ENCODE measurements around the gene BSCL2.
"Not testable (repeated sequence)": the region's sequence is repeated elsewhere in the genome, so short reads cannot be mapped to it uniquely, and the experiment has no call there.

Gene BSCL2

GRCh38 chr11:62707277-62707861 lies at the start of gene BSCL2, which contains the start of gene GNG3:
Gene BSCL2, minus strand, starts transcription at chr11:62707424. Its CDS starts 229 bp downstream, at chr11:62707195.
Gene GNG3, plus strand, starts transcription at chr11:62707676. Its CDS starts 620 bp downstream, at chr11:62708296.
- no peak for DNase-seq (ENCODE audit: low read depth in 2 of 2)

- no peak for DNase-seq (ENCODE audit: low read depth in 2 of 2)
Observed at GRCh38 chr11:62755086-62755615, 47.9 kb upstream of the BSCL2 start.

GRCh38 chr11:62753736-62754603 lies 46.7 kb upstream of the BSCL2 start, which contains the start of gene ZBTB3:
Gene ZBTB3, minus strand, starts transcription at chr11:62754160. Its CDS starts 496 bp downstream, at chr11:62753664.
- peak; percentile 94 for DNase-seq (ENCODE audit: low read depth in 2 of 2)

GRCh38 chr11:62752994-62753735 lies 45.9 kb upstream of the BSCL2 start:
- no peak for DNase-seq (ENCODE audit: low read depth in 2 of 2)

GRCh38 chr11:62752177-62752785 lies 45.1 kb upstream of the BSCL2 start:
- no peak for DNase-seq (ENCODE audit: low read depth in 2 of 2)

GRCh38 chr11:62749931-62750330 lies 42.7 kb upstream of the BSCL2 start:
- DNase-seq (ENCODE audit: low read depth in 2 of 2): not testable (repeated sequence)

GRCh38 chr11:62747475-62748160 lies 40.4 kb upstream of the BSCL2 start:
- DNase-seq (ENCODE audit: low read depth in 2 of 2): no peak

GRCh38 chr11:62737196-62737595 lies 30.0 kb upstream of the BSCL2 start:
- no peak for DNase-seq (ENCODE audit: low read depth in 2 of 2)

GRCh38 chr11:62732830-62733229 lies 25.6 kb upstream of the BSCL2 start:
- no peak for DNase-seq (ENCODE audit: low read depth in 2 of 2)

GRCh38 chr11:62730076-62730475 lies 22.9 kb upstream of the BSCL2 start:
- not testable (repeated sequence) for DNase-seq (ENCODE audit: low read depth in 2 of 2)

GRCh38 chr11:62728171-62728988 lies 21.2 kb upstream of the BSCL2 start, which contains the start of gene TTC9C:
Gene TTC9C, plus strand, starts transcription at chr11:62728486. Its CDS starts 363 bp downstream, at chr11:62728849.
- peak; percentile 77 to 79 for DNase-seq (ENCODE audit: low read depth in 2 of 2)

GRCh38 chr11:62727872-62728170 lies 20.6 kb upstream of the BSCL2 start:
- peak; percentile 63 to 72 for DNase-seq (ENCODE audit: low read depth in 2 of 2)

- DNase-seq (ENCODE audit: low read depth in 2 of 2): peak; percentile 94
Observed at GRCh38 chr11:62727165-62727871, 20.1 kb upstream of the BSCL2 start, which contains the start of gene HNRNPUL2. Gene HNRNPUL2, minus strand, starts transcription at chr11:62727457. Its CDS starts 301 bp downstream, at chr11:62727156.

GRCh38 chr11:62726915-62727164 lies 19.6 kb upstream of the BSCL2 start:
- DNase-seq (ENCODE audit: low read depth in 2 of 2): no peak

GRCh38 chr11:62726156-62726914 lies 19.1 kb upstream of the BSCL2 start:
- DNase-seq (ENCODE audit: low read depth in 2 of 2): no peak

GRCh38 chr11:62725646-62726045 lies 18.4 kb upstream of the BSCL2 start:
- no peak for DNase-seq (ENCODE audit: low read depth in 2 of 2)

- DNase-seq (ENCODE audit: low read depth in 2 of 2): no peak
Observed at GRCh38 chr11:62724171-62724570, 16.9 kb upstream of the BSCL2 start.

GRCh38 chr11:62721994-62722393 lies 14.8 kb upstream of the BSCL2 start:
- no peak for DNase-seq (ENCODE audit: low read depth in 2 of 2)

All from activated CD4-positive, alpha-beta T cell treated with anti-CD3 and anti-CD28 coated beads for 24 hours (primary cell).